RWPE1 (cell line): ENCODE results near the gene TST.

Experiments
- CTCF ChIA-PET: fragments of 350-600 bp; sonication (Branson Sonifier 250); formaldehyde crosslinking; extraction: SDS; loops from one replicate; lab custom pipeline; 2021; lab: Yijun Ruan, JAX
- POLR2A ChIA-PET: fragments of 400-600 bp; formaldehyde crosslinking; extraction: SDS; loops from one replicate; lab custom pipeline; 2020; ENCODE audit warnings: antibody characterized with exemption; ENCODE audit not compliant: low non-redundant PET; lab: Yijun Ruan, JAX
- DNase-seq: peaks from one replicate; pipeline ENCODE4 v3.0.0; 2012; ENCODE audit warnings: low spot score
- H3K27ac ChIP-seq: fragments of 450-650 bp; 2 replicates; pipeline ENCODE4 v1.5.1; 2017
- CTCF ChIP-seq: fragments of 450-650 bp; conservative IDR thresholded peaks from 2 replicates; pipeline ENCODE4 v1.5.1; 2017; ENCODE audit warnings: low read depth, mild to moderate bottlenecking

TST gene

GRCh38 chr22:37001826-37002225, 17.4 kb downstream of the TST start:
- CTCF ChIA-PET: no interaction called here
- no peak for DNase-seq
- H3K27ac ChIP-seq: no peak overlapping the region
- POLR2A ChIA-PET: no interaction called here
- TF ChIP-seq CTCF: no peak

GRCh38 chr22:37000676-37001534, 18.3 kb downstream of the TST start:
- ChIA-PET POLR2A (no interaction called here), CTCF (no interaction called here)
- no peak for TF ChIP-seq CTCF
- DNase-seq: no peak
- no peak overlapping the region for H3K27ac ChIP-seq

- TF ChIP-seq CTCF: no peak
- ChIA-PET CTCF (no interaction called here), POLR2A (no interaction called here)
- H3K27ac ChIP-seq: peak overlapping the region; percentile 44
- DNase-seq: peak; percentile 41
These were observed 19.8 kb downstream of the TST start for GRCh38 chr22:36999463-36999862.

- ChIA-PET POLR2A (no interaction called here), CTCF (no interaction called here)
- peak; percentile 30 for DNase-seq
These were observed 20.5 kb downstream of the TST start for GRCh38 chr22:36998620-36999351.

GRCh38 chr22:36997746-36998145, 21.5 kb downstream of the TST start:
- POLR2A ChIA-PET: no interaction called here
- CTCF ChIA-PET: no interaction called here

More at GRCh38 chr22:36998620-36999351, 20.5 kb downstream of the TST start:
- TF ChIP-seq CTCF: no peak
- peak overlapping the region; percentile 44 for H3K27ac ChIP-seq

More at GRCh38 chr22:36997746-36998145, 21.5 kb downstream of the TST start:
- DNase-seq: no peak
- no peak for TF ChIP-seq CTCF
- no peak overlapping the region for H3K27ac ChIP-seq
